Body of pancreas (tissue), 4 donors: ENCODE results near the gene COTL1.

ENCODE experiments used
- POLR2A ChIP-seq, 3 donors: fragments of 450-650 bp; IDR thresholded peaks; one replicate each; pipeline ENCODE4 v1.6.1; 2016; ENCODE audit warnings: antibody characterized with exemption in 3 of 3, mild to moderate bottlenecking in 2 of 3
- TF ChIP-seq, protein P1 (sequence below), 7 experiments: fragments of 450-650 bp in 4 of 7; fragments of 200-600 bp in 3 of 7; sonication (generic) in 3 of 7; IDR thresholded peaks; one replicate each; pipeline ENCODE4 v1.5.1; 2016 to 2019; ENCODE audit warnings: antibody characterized with exemption in 7 of 7

DNA sequence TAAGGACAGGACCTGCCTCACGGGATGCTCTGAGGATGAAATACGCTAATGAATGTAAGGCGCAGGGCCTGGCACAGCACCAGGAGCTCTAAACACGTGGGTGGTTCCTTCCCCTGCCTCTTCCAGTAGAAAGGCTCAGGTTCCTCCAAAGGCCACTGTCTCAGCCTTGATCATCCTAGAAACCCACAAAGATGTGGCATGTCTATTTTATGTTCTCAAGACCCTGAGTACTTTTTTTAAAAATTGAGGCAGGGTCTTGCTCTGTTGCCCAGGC, 96.4 kb downstream of the COTL1 start:
- TF ChIP-seq, protein P1, sequence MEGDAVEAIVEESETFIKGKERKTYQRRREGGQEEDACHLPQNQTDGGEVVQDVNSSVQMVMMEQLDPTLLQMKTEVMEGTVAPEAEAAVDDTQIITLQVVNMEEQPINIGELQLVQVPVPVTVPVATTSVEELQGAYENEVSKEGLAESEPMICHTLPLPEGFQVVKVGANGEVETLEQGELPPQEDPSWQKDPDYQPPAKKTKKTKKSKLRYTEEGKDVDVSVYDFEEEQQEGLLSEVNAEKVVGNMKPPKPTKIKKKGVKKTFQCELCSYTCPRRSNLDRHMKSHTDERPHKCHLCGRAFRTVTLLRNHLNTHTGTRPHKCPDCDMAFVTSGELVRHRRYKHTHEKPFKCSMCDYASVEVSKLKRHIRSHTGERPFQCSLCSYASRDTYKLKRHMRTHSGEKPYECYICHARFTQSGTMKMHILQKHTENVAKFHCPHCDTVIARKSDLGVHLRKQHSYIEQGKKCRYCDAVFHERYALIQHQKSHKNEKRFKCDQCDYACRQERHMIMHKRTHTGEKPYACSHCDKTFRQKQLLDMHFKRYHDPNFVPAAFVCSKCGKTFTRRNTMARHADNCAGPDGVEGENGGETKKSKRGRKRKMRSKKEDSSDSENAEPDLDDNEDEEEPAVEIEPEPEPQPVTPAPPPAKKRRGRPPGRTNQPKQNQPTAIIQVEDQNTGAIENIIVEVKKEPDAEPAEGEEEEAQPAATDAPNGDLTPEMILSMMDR (IDR thresholded peaks at IDR 0.05), result no peak
- TF ChIP-seq POLR2A (IDR thresholded peaks at IDR 0.05), result no peak
